NCI-H187 (cell line): ENCODE data around the gene ZFP57.

Source experiments
- DNase-seq, 2 experiments: peaks; one replicate each; lab custom pipeline; 2025; lab: John Stamatoyannopoulos, UW

The ZFP57 gene

DNA sequence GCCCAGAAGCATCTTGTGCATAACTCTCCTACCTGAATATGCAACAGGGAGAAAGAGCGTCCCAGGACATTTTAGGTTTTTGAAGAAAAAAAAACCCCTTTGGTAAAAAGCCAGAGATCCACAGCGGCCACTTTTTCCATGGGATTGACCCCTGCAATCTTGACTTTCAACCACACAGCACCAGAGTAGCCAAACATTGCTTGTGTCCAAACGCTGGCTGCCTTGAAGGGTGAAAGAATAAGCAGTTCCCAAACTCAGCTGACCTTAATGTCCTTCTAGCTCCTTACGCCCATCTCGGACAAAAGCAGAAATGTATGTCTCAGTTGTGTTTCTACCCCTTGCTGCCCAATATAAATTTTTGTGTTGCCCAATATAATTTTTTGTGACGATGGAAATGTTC lies 25.3 kb downstream of the ZFP57 start:
- no peak for DNase-seq

DNA sequence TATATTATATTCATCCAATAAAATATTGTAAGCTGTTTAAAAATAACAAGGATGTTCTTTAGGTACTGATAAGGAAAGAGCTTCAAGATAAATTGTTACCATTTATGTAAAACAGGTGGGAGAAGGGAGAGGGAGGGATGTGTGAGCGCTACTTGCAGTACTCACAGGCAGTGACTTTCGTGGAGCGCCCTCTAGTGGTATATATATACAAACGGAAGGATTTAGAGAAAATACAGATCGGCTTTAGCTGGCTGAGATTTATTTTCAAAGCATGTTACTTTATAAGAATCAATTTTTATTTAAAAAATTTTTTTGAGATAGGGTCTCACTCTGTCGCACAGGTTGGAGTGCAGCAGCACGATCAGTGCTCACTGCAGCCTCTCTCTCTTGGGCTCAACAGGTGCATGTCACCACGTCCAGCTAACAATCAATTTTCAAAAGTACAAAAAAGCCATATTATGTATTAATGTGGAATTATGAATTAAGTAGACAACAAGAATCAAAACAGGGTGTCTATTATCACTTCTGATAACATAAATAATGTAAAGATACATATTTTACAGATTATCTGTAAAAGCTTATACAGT lies 27.4 kb downstream of the ZFP57 start:
- DNase-seq: peak in 1 of 2 experiments; percentile 33

- no peak for DNase-seq
Measured at GRCh38 chr6:29652198-29652584, 28.8 kb downstream of the ZFP57 start.

DNA sequence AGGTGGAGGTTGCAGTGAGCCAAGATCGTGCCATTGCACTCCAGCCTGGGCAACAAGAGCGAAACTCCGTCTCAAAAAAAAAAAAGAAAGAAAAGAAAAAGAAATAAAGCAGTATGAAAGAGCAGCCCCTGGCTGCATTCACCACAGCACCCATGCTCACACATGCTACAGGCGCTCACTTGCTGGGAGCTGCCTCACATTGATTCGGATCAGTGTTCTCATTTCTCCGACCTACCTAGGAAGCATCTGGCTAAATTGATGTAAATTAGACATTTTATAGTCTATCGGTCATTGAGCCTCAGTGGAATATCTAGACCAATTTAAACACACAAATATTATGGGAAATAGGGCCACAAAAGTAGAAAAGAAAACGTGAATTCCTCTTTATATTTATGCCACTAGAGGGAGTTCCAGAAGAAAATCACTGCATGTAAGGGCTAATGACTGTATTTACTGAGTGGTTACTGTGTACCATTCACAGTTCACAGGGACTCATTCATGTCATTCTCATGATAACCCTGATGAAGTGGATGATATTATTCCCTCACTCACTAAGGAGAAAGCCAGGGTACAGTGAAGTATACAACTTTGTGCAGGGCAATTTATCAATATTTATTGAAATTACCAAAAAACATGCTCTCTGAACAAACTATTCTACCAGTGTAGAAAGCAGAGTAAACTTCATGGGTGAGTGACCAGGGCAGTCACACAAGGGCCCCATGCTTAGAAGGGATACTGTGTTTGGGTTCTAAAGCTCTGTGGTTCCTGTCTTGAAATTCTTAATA lies 29.3 kb downstream of the ZFP57 start:
- DNase-seq: no peak

DNA sequence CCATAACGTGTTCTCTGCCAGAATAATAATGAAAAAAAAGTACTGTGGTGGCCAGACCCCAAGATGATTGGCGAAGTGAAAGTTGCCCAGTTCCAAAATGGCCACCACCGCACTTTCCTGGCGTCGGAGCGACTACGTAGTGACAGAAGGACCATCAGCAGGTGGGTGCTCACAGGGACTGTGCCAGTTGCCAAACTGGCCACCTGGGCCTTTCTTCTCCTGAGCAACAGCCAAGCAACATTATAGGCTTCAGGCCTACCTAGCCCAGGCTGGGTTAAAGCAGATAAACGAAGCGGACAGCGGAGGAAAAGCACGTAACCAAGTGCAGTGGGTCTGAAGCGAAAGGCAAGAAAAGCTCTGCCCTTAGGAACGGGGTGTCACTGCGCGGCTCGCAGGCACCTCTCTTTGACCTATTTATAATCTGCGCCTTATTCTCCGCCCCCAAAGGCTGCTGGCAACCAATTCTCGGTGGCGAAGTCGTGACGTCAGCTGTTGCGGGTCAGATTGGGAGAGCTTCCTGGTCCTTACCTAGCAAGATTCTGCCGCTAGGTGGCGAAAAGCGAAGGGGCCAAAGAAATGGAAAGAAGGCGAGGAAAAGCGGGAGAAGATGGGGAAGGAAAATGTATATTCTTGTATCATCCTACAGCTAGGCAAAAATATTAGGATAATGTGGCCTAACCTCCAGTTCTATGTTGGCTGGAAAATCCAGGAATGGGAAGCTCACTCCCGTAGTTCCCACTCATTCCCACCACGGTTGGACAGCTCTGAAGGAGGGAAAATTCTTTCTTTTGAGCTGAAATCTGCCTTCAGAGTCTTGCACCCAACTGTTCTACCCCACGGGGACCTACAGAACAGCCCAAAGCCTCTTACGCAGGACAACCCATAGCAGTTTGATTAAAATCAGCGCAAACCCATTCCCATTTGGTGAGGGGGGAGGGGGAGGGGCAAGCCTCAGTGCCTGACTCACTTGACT lies 31.0 kb downstream of the ZFP57 start:
- DNase-seq: peak; percentile 89 to 94

- DNase-seq: no peak
Measured at GRCh38 chr6:29647927-29648642, 32.9 kb downstream of the ZFP57 start.

- no peak for DNase-seq
Measured at GRCh38 chr6:29641430-29642148, 39.4 kb downstream of the ZFP57 start.

GRCh38 chr6:29637247-29637646 lies 43.7 kb downstream of the ZFP57 start:
- no peak for DNase-seq

GRCh38 chr6:29633534-29633905 lies 47.4 kb downstream of the ZFP57 start:
- no peak for DNase-seq

- peak; percentile 25 to 67 for DNase-seq
Measured at GRCh38 chr6:29632789-29633533, 48.0 kb downstream of the ZFP57 start, which contains the start of gene GABBR1. GABBR1 (minus strand) TSS chr6:29633183; CDS start chr6:29632385, 798 bp downstream.

DNA sequence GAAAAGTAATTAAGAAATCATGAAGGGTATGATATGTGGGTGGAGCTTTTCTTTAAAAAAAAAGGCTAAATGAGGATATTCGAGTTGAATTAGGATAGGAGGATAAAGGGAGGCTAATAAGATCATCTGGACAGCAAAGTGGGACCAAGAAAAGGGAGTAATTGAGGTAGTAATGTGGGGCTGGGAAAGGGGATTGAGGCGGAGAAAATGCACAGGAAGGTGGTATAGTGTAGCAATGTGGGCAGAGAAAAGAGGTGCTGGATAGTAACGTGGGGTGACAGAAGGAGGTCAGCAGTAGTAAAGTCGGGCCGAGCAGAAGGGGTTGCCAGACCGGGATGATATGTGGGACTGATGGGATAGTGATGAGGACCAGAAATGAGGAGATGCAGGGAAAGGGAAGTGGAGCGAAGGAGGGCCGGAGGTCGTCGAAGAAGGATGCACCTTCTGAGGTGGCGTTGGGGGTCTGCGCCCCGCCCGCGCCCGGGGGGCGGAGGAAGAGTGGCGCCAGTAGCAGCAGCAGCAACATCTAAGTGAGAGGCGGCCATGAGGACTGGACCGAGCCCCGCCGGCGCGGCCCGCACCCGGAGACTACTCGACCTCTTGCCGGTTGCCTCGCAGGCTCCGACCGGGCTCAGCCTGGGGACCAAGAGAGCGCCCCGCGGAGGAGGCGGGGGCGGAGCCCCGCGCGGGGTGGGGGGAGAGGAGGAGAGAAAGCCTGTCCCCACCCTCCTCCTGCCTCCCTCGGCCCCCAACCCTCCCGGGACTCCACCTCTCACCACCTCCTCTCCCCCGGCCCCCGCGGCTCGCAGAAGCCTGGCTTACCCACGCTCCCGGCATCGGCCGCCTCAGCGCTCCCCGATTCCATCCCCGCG lies 48.9 kb downstream of the ZFP57 start:
- no peak for DNase-seq

GRCh38 chr6:29631209-29631810 lies 49.6 kb downstream of the ZFP57 start:
- DNase-seq: no peak

GRCh38 chr6:29630315-29630714 lies 50.6 kb downstream of the ZFP57 start:
- DNase-seq: no peak

GRCh38 chr6:29629571-29629970 lies 51.4 kb downstream of the ZFP57 start:
- DNase-seq: no peak

DNA sequence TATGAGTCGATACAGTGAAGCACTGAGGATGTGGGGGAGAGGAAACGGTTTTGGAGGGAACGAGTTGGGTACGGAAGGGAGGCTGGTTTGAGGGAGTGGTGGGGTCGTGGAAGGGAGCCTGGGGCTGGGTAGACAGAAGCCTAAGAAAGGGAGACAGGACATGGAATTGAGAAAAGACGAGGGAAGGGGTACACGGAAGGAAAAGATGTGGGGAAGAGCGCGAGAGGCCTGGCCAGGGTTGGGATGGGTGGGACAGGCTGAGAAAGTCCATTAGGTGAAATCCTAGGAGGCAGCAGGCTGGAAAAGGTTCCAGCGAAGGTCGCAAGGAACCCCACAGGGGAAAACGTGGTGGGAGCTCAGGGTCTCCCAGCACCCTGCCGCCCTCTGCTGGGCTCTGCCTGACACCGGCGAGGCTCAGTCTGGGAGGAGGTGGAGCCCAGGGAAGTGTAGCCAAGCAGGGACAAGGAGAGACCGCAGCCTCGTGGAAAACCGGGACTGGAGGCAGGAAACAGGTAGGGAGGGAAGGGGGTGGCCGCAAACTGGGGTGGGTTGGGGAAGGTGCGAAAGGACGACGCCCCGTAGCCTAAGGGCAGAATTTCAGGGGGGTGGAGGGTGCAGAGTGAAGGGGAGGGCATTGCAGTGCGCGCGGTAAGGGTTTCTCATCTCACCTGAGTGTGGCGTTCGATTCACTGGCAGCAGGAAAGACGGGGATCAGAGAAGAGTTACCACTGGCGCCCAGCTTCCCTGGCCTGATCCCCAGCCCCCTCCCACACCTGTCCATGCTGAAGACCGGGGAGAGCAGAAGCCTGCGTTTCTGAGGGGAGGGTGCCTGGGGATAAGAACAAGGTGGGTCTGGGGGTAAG lies 52.3 kb downstream of the ZFP57 start:
- DNase-seq: peak in 1 of 2 experiments; percentile 34

DNA sequence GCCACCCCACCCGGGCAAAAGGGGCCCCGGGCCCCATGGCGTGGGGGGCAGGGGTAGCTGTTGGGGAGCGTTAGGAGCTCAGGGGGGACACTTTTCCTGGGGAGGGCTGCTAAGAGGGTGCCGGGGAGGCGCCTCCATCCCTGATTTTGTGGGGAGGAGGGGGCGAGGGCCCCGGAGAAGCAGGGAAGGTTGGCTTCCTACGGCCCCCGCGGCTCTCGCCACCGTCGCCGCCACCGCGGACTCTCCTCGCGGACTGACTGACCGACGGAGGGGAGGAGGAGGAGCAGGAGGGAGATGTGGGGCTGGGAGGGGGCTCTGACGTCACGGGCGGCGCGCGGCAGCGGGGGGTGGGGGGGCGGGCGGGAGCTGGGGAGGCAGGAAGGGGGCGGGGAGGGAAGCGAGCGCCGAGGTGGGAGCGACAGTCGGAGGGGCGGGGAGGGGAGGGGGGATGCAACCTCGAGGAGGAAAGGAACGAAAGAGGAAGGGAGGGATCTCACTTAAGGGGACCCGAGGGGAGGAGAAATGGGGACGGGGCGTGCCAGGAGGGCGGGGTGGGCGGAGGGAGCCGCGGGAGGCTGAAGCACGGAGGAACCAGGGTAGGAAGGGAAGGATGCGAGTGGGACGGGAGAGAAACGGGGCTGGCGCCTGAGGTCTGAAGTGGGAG lies 53.1 kb downstream of the ZFP57 start:
- no peak for DNase-seq

GRCh38 chr6:29626948-29627754 lies 53.8 kb downstream of the ZFP57 start:
- no peak for DNase-seq
